HEK293 (cell line): ENCODE measurements around the gene CALB2.

ENCODE experiments used
- CTCF ChIA-PET: fragments of 350-600 bp; formaldehyde crosslinking; extraction: SDS; loops from one replicate; lab custom pipeline; 2021; ENCODE audit warnings: antibody characterized with exemption; lab: Yijun Ruan, JAX
- POLR2A ChIA-PET: fragments of 300-600 bp; formaldehyde crosslinking; extraction: SDS; loops from one replicate; lab custom pipeline; 2020; ENCODE audit warnings: antibody characterized with exemption, inconsistent platforms; lab: Yijun Ruan, JAX
- H3K27ac ChIP-seq: fragments of 200-500 bp; sonication (Bioruptor generic); 2 replicates; pipeline ENCODE4 v1.5.1; 2014; ENCODE audit warnings: low read depth, low read length, control low read depth, inconsistent platforms; ENCODE audit errors: extremely low read depth
- H3K36me3 ChIP-seq, 2 experiments: fragments of 200-500 bp in 1 of 2; sonication (Bioruptor generic) in 1 of 2; 1 replicate in 1 of 2; 2 replicates in 1 of 2; pipeline ENCODE4 v1.5.1; 2014 to 2017; ENCODE audit warnings: inconsistent platforms in 2 of 2, low read length in 2 of 2; ENCODE audit not compliant: control insufficient read depth in 2 of 2, insufficient read depth in 1 of 2
- H3K4me1 ChIP-seq: fragments of 200-500 bp; sonication (Bioruptor generic); 2 replicates; pipeline ENCODE4 v1.5.1; 2014; ENCODE audit warnings: mild to moderate bottlenecking, low read length, inconsistent platforms; ENCODE audit not compliant: control insufficient read depth, insufficient read depth
- H3K4me3 ChIP-seq: 2 replicates; pipeline ENCODE4 v1.5.1; 2011; ENCODE audit warnings: low read depth, mild to moderate bottlenecking, control low read depth, low read length, moderate library complexity
- H3K9me3 ChIP-seq: fragments of 200-500 bp; sonication (Bioruptor generic); 2 replicates; pipeline ENCODE4 v1.5.1; 2014; ENCODE audit warnings: low read depth, low read length, inconsistent platforms; ENCODE audit not compliant: control insufficient read depth, insufficient read depth
- BCL11A ChIP-seq: fragments of 450-650 bp; formaldehyde crosslinking; IDR thresholded peaks from 2 replicates; pipeline ENCODE4 v1.5.1; 2016; ENCODE audit warnings: low read depth, missing biosample characterization, missing genetic modification characterization
- FEZF1 ChIP-seq: fragments of 450-650 bp; formaldehyde crosslinking; IDR thresholded peaks from 2 replicates; pipeline ENCODE4 v1.5.1; 2016; ENCODE audit warnings: missing biosample characterization, missing genetic modification characterization
- HOXC10 ChIP-seq: sonication (generic); formaldehyde crosslinking; IDR thresholded peaks from 2 replicates; pipeline ENCODE4 v1.8.1; 2023; ENCODE audit warnings: mild to moderate bottlenecking, missing genetic modification reagents
- IKZF3 ChIP-seq: fragments of 450-650 bp; IDR thresholded peaks from 2 replicates; pipeline ENCODE4 v1.5.0; 2018; ENCODE audit warnings: missing biosample characterization, mild to moderate bottlenecking, missing genetic modification characterization, moderate library complexity
- RBAK ChIP-seq: fragments of 450-650 bp; formaldehyde crosslinking; IDR thresholded peaks from 2 replicates; pipeline ENCODE4 v1.5.1; 2016; ENCODE audit warnings: missing biosample characterization, missing genetic modification characterization
- REST ChIP-seq: fragments of 450-650 bp; formaldehyde crosslinking; IDR thresholded peaks from 2 replicates; pipeline ENCODE4 v1.5.1; 2016; ENCODE audit warnings: missing biosample characterization, missing genetic modification characterization
- YY1 ChIP-seq: fragments of 450-650 bp; formaldehyde crosslinking; IDR thresholded peaks from 2 replicates; pipeline ENCODE4 v1.5.1; 2018; ENCODE audit warnings: missing biosample characterization, missing genetic modification characterization
- ZBTB7A ChIP-seq: fragments of 450-650 bp; formaldehyde crosslinking; IDR thresholded peaks from 2 replicates; pipeline ENCODE4 v1.5.1; 2016; ENCODE audit warnings: low read depth, missing biosample characterization, missing genetic modification characterization
- ZNF280D ChIP-seq: fragments of 450-650 bp; formaldehyde crosslinking; IDR thresholded peaks from 2 replicates; pipeline ENCODE4 v1.5.1; 2016; ENCODE audit warnings: missing biosample characterization, missing genetic modification characterization
- ZNF311 ChIP-seq: fragments of 450-650 bp; formaldehyde crosslinking; IDR thresholded peaks from 2 replicates; pipeline ENCODE4 v1.5.1; 2017; ENCODE audit warnings: missing biosample characterization, missing genetic modification characterization, borderline replicate concordance
- ZNF404 ChIP-seq: fragments of 450-650 bp; formaldehyde crosslinking; IDR thresholded peaks from 2 replicates; pipeline ENCODE4 v1.5.1; 2017; ENCODE audit warnings: missing biosample characterization, missing genetic modification characterization
- ZNF416 ChIP-seq: fragments of 450-650 bp; formaldehyde crosslinking; IDR thresholded peaks from 2 replicates; pipeline ENCODE4 v1.5.1; 2016; ENCODE audit warnings: missing biosample characterization, missing genetic modification characterization
- ZNF585B ChIP-seq: fragments of 450-650 bp; formaldehyde crosslinking; IDR thresholded peaks from 2 replicates; pipeline ENCODE4 v1.5.1; 2016; ENCODE audit warnings: missing biosample characterization, missing genetic modification characterization
- ZNF600 ChIP-seq: fragments of 450-650 bp; formaldehyde crosslinking; IDR thresholded peaks from 2 replicates; pipeline ENCODE4 v1.5.1; 2016; ENCODE audit warnings: missing biosample characterization, missing genetic modification characterization
- ZNF623 ChIP-seq: fragments of 450-650 bp; formaldehyde crosslinking; IDR thresholded peaks from 2 replicates; pipeline ENCODE4 v1.5.1; 2016; ENCODE audit warnings: missing biosample characterization, missing genetic modification characterization
- ZNF768 ChIP-seq: fragments of 450-650 bp; formaldehyde crosslinking; IDR thresholded peaks from 2 replicates; pipeline ENCODE4 v1.5.1; 2018; ENCODE audit warnings: missing biosample characterization, mild to moderate bottlenecking, missing genetic modification characterization
- TF ChIP-seq, protein P1 (sequence below): fragments of 450-650 bp; formaldehyde crosslinking; IDR thresholded peaks from 2 replicates; pipeline ENCODE4 v1.5.1; 2016; ENCODE audit warnings: missing biosample characterization, missing genetic modification characterization
- TF ChIP-seq, protein P2 (sequence below): fragments of 450-650 bp; formaldehyde crosslinking; IDR thresholded peaks from 2 replicates; pipeline ENCODE4 v1.5.0; 2017; ENCODE audit warnings: missing biosample characterization, missing genetic modification characterization, borderline replicate concordance
- TF ChIP-seq, protein P3 (sequence below): fragments of 450-650 bp; formaldehyde crosslinking; IDR thresholded peaks from 2 replicates; pipeline ENCODE4 v1.5.1; 2017; ENCODE audit warnings: missing biosample characterization, missing genetic modification characterization

The CALB2 gene

GRCh38 chr16:71426880-71427615, 68.5 kb downstream of the CALB2 start (continued):
- no peak for TF ChIP-seq REST (tag by site-specific recombination)
- peak; percentile 27; the same call in 1 of the 2 replicates for TF ChIP-seq ZNF623 (tag by site-specific recombination)
- TF ChIP-seq ZNF585B (tag by site-specific recombination), result no peak
- peak; percentile 95 for TF ChIP-seq ZNF311
- TF ChIP-seq, protein P1, sequence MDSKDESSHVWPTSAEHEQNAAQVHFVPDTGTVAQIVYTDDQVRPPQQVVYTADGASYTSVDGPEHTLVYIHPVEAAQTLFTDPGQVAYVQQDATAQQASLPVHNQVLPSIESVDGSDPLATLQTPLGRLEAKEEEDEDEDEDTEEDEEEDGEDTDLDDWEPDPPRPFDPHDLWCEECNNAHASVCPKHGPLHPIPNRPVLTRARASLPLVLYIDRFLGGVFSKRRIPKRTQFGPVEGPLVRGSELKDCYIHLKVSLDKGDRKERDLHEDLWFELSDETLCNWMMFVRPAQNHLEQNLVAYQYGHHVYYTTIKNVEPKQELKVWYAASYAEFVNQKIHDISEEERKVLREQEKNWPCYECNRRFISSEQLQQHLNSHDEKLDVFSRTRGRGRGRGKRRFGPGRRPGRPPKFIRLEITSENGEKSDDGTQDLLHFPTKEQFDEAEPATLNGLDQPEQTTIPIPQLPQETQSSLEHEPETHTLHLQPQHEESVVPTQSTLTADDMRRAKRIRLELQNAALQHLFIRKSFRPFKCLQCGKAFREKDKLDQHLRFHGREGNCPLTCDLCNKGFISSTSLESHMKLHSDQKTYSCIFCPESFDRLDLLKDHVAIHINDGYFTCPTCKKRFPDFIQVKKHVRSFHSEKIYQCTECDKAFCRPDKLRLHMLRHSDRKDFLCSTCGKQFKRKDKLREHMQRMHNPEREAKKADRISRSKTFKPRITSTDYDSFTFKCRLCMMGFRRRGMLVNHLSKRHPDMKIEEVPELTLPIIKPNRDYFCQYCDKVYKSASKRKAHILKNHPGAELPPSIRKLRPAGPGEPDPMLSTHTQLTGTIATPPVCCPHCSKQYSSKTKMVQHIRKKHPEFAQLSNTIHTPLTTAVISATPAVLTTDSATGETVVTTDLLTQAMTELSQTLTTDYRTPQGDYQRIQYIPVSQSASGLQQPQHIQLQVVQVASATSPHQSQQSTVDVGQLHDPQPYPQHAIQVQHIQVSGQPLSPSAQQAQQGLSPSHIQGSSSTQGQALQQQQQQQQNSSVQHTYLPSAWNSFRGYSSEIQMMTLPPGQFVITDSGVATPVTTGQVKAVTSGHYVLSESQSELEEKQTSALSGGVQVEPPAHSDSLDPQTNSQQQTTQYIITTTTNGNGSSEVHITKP, result peak; percentile 84
- no peak for TF ChIP-seq ZNF416
- peak; percentile 81 for TF ChIP-seq BCL11A (tag by site-specific recombination)

DNA sequence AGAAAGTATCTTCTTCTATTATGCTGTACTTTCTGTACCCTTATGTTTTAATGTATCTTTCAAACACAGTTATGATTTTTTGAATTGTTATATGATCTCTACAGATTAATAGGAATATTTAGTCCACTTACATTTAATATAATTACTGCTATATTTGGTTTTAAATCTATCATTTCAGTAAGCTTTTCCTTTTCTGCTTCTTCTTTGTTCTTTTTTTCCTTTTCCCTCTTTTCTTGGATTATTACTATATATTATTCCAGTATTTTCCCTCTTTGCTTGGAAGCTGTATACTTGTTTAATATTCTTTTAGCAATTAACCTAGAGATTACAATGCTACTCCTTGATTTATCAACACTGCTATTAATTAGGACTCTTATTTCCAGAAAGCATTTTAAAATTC, 69.9 kb downstream of the CALB2 start:
- no peaks in the 10 kb centered on the region for H3K9me3 ChIP-seq
- H3K27ac ChIP-seq, result no peak overlapping the region
- TF ChIP-seq ZNF404 (tag by site-specific recombination) (no peak), HOXC10 (no peak), YY1 (tag by site-specific recombination) (no peak), ZNF768 (tag by site-specific recombination) (no peak), IKZF3 (no peak), RBAK (tag by site-specific recombination) (no peak), ZBTB7A (tag by site-specific recombination) (no peak), ZNF623 (tag by site-specific recombination) (no peak), ZNF600 (no peak), ZNF280D (tag by site-specific recombination) (no peak), FEZF1 (tag by site-specific recombination) (no peak)
- TF ChIP-seq, protein P2, sequence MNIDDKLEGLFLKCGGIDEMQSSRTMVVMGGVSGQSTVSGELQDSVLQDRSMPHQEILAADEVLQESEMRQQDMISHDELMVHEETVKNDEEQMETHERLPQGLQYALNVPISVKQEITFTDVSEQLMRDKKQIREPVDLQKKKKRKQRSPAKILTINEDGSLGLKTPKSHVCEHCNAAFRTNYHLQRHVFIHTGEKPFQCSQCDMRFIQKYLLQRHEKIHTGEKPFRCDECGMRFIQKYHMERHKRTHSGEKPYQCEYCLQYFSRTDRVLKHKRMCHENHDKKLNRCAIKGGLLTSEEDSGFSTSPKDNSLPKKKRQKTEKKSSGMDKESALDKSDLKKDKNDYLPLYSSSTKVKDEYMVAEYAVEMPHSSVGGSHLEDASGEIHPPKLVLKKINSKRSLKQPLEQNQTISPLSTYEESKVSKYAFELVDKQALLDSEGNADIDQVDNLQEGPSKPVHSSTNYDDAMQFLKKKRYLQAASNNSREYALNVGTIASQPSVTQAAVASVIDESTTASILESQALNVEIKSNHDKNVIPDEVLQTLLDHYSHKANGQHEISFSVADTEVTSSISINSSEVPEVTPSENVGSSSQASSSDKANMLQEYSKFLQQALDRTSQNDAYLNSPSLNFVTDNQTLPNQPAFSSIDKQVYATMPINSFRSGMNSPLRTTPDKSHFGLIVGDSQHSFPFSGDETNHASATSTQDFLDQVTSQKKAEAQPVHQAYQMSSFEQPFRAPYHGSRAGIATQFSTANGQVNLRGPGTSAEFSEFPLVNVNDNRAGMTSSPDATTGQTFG (tag by site-specific recombination), result no peak
- TF ChIP-seq, protein P3, sequence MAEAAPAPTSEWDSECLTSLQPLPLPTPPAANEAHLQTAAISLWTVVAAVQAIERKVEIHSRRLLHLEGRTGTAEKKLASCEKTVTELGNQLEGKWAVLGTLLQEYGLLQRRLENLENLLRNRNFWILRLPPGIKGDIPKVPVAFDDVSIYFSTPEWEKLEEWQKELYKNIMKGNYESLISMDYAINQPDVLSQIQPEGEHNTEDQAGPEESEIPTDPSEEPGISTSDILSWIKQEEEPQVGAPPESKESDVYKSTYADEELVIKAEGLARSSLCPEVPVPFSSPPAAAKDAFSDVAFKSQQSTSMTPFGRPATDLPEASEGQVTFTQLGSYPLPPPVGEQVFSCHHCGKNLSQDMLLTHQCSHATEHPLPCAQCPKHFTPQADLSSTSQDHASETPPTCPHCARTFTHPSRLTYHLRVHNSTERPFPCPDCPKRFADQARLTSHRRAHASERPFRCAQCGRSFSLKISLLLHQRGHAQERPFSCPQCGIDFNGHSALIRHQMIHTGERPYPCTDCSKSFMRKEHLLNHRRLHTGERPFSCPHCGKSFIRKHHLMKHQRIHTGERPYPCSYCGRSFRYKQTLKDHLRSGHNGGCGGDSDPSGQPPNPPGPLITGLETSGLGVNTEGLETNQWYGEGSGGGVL, result no peak
- TF ChIP-seq, all 188 proteins: peak for 0
- ChIA-PET POLR2A (no interaction called here), CTCF (interaction anchor here (1.5 to 11.6 kb wide), 2 partner anchors 16 to 182 kb away, joined by 6 to 77 read pairs; no protein-coding TSS in a partner anchor)
- H3K4me1 ChIP-seq, result no peaks in the 10 kb centered on the region
- no peak overlapping the region for H3K4me3 ChIP-seq
- no peaks in the 10 kb centered on the region for H3K36me3 ChIP-seq
